ENCODE results near the gene FOXF1.

The FOXF1 gene

GRCh38 chr16:86549893-86550190 is 39.5 kb downstream of the FOXF1 start:
- in situ Hi-C loops (cut with MboI; ENCODE audit: low sequenced_read_pairs), result loop anchor here (25.0 kb wide), 3 partner anchors 512 to 1087 kb away; no protein-coding TSS in a partner anchor

GRCh38 chr16:86550281-86550680 is 40.0 kb downstream of the FOXF1 start:
- in situ Hi-C loops (cut with MboI; ENCODE audit: low sequenced_read_pairs), result loop anchor here (25.0 kb wide), 3 partner anchors 512 to 1087 kb away; no protein-coding TSS in a partner anchor

- in situ Hi-C loops (cut with MboI; ENCODE audit: low sequenced_read_pairs), result loop anchor here (25.0 kb wide), 3 partner anchors 509 to 1084 kb away; no protein-coding TSS in a partner anchor
These were observed 43.0 kb downstream of the FOXF1 start for GRCh38 chr16:86553356-86553755.

- in situ Hi-C loops (cut with MboI; ENCODE audit: low sequenced_read_pairs), result loop anchor here (25.0 kb wide), 3 partner anchors 508 to 1083 kb away; no protein-coding TSS in a partner anchor
These were observed 44.2 kb downstream of the FOXF1 start for GRCh38 chr16:86554599-86554916.

GRCh38 chr16:86554917-86555703 is 44.8 kb downstream of the FOXF1 start, which contains the start of gene MTHFSD:
Gene MTHFSD, minus strand, starts transcription at chr16:86555235. Its CDS starts 51 bp downstream, at chr16:86555184.
- in situ Hi-C loops (cut with MboI; ENCODE audit: low sequenced_read_pairs), result loop anchor here (25.0 kb wide), 3 partner anchors 507 to 1082 kb away; no protein-coding TSS in a partner anchor

GRCh38 chr16:86555704-86556075 is 45.4 kb downstream of the FOXF1 start:
- in situ Hi-C loops (cut with MboI; ENCODE audit: low sequenced_read_pairs), result loop anchor here (25.0 kb wide), 3 partner anchors 507 to 1082 kb away; no protein-coding TSS in a partner anchor

- in situ Hi-C loops (cut with MboI; ENCODE audit: low sequenced_read_pairs), result loop anchor here (25.0 kb wide), 3 partner anchors 506 to 1081 kb away; no protein-coding TSS in a partner anchor
These were observed 46.2 kb downstream of the FOXF1 start for GRCh38 chr16:86556576-86556975.

- in situ Hi-C loops (cut with MboI; ENCODE audit: low sequenced_read_pairs), result loop anchor here (25.0 kb wide), 3 partner anchors 505 to 1080 kb away; no protein-coding TSS in a partner anchor
These were observed 47.3 kb downstream of the FOXF1 start for GRCh38 chr16:86557587-86557986.

GRCh38 chr16:86558355-86559193 is 48.2 kb downstream of the FOXF1 start:
- in situ Hi-C loops (cut with MboI; ENCODE audit: low sequenced_read_pairs), result loop anchor here (25.0 kb wide), 3 partner anchors 504 to 1079 kb away; no protein-coding TSS in a partner anchor

- in situ Hi-C loops (cut with MboI; ENCODE audit: low sequenced_read_pairs), result loop anchor here (25.0 kb wide), 3 partner anchors 502 to 1077 kb away; no protein-coding TSS in a partner anchor
These were observed 49.5 kb downstream of the FOXF1 start for GRCh38 chr16:86559802-86560305.

- in situ Hi-C loops (cut with MboI; ENCODE audit: low sequenced_read_pairs), result loop anchor here (25.0 kb wide), 3 partner anchors 500 to 1075 kb away; no protein-coding TSS in a partner anchor
These were observed 52.0 kb downstream of the FOXF1 start for GRCh38 chr16:86562356-86562755.

- in situ Hi-C loops (cut with MboI; ENCODE audit: low sequenced_read_pairs), result loop anchor here (25.0 kb wide), 3 partner anchors 499 to 1074 kb away; no protein-coding TSS in a partner anchor
These were observed 53.4 kb downstream of the FOXF1 start for GRCh38 chr16:86563469-86564345.

All from HL-60/S4 treated with retinoic acid at 250 ng/mL for 4 days and 3 days (cell line).